Uterus (tissue), 2 donors: ENCODE measurements around the gene CXorf65.

Experiments used
- POLR2A ChIP-seq, 2 donors: fragments of 450-650 bp; IDR thresholded peaks; one replicate each; pipeline ENCODE4 v1.6.1; 2016; ENCODE audit warnings: antibody characterized with exemption in 2 of 2, mild to moderate bottlenecking in 1 of 2, moderate library complexity in 1 of 2
- TF ChIP-seq, protein P1 (sequence below), 4 experiments: fragments of 200-600 bp in 2 of 4; fragments of 450-650 bp in 2 of 4; sonication (generic) in 2 of 4; IDR thresholded peaks; one replicate each; pipeline ENCODE4 v1.5.1; 2016 to 2019; ENCODE audit warnings: antibody characterized with exemption in 4 of 4, mild to moderate bottlenecking in 2 of 4, moderate library complexity in 1 of 4

DNA sequence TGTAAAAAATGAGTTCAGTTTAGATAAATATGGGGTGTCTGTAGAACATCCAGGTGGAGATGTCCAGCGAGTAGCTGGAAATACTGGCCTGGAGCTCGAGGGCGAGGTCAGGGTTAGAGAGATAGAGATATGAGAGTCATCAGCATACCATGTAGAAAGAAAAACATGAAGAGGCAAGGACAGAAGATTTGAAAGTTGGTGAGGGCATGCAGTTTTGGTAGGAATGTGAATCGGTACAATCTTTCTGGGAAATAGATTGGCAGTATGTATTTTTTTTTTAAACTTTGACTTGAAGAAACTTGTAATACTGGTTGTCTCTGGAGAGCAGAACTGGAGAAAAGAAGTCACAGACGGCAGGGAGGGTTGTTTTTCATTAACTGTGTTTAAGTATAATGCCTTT, 36.0 kb downstream of the CXorf65 start:
- TF ChIP-seq, protein P1, sequence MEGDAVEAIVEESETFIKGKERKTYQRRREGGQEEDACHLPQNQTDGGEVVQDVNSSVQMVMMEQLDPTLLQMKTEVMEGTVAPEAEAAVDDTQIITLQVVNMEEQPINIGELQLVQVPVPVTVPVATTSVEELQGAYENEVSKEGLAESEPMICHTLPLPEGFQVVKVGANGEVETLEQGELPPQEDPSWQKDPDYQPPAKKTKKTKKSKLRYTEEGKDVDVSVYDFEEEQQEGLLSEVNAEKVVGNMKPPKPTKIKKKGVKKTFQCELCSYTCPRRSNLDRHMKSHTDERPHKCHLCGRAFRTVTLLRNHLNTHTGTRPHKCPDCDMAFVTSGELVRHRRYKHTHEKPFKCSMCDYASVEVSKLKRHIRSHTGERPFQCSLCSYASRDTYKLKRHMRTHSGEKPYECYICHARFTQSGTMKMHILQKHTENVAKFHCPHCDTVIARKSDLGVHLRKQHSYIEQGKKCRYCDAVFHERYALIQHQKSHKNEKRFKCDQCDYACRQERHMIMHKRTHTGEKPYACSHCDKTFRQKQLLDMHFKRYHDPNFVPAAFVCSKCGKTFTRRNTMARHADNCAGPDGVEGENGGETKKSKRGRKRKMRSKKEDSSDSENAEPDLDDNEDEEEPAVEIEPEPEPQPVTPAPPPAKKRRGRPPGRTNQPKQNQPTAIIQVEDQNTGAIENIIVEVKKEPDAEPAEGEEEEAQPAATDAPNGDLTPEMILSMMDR (IDR thresholded peaks at IDR 0.05) = no peak
- TF ChIP-seq POLR2A (IDR thresholded peaks at IDR 0.05) = no peak
